K562 (cell line): ENCODE measurements around the gene GJB2. TPM values are rescaled to one million over a fixed set of nuclear protein-coding genes. Genes with fewer than 3 reads are reported as not detected.

Experiments used
- ATAC-seq: fragments of 200-7000 bp; cut with Tn5 transposase; 3 replicates; pipeline ENCODE4 v1.9.1; 2020; ENCODE audit warnings: moderate library complexity
- BruUV-seq: library from RNA; stranded (reverse); fragments of 400-500 nt; replicated peaks from 2 replicates; lab custom pipeline; 2021; lab: Mats Ljungman, UMichigan
- CTCF ChIA-PET: fragments of 300-600 bp; formaldehyde crosslinking; extraction: SDS; loops from one replicate; lab custom pipeline; 2021; ENCODE audit warnings: low intra/inter-chr PET ratio; lab: Yijun Ruan, JAX
- POLR2A ChIA-PET: fragments of 300-600, 350-650 bp; sonication (Branson Sonifier 250); formaldehyde crosslinking; extraction: SDS; loops from one replicate; lab custom pipeline; 2021; ENCODE audit warnings: antibody characterized with exemption, inconsistent platforms; lab: Yijun Ruan, JAX
- DNase-seq, 4 experiments: peaks; one replicate each; pipeline versions ENCODE4 v3.0.0 to v3.0.0-alpha.2; 2011 to 2018; ENCODE audit warnings: low spot score in 3 of 4, mixed read lengths in 3 of 4; ENCODE audit errors: extremely low read depth in 1 of 4
- FAIRE-seq: peaks from 2 replicates; lab custom pipeline; 2011; peaks lifted over from hg19 to GRCh38; lab: Jason Lieb, UNC
- H2AFZ ChIP-seq: 2 replicates; pipeline ENCODE4 v1.6.0; 2011; ENCODE audit warnings: low read depth, low read length, control low read depth, inconsistent platforms
- H3K27ac ChIP-seq: fragments of 200-600 bp; 3 replicates; pipeline ENCODE4 v1.8.0; 2011; ENCODE audit warnings: low read depth, mild to moderate bottlenecking, control low read depth, inconsistent platforms, low read length, moderate library complexity, mixed read lengths; ENCODE audit errors: extremely low read depth
- H3K27me3 ChIP-seq, 2 experiments: fragments of 300-600 bp in 1 of 2; 2 replicates in 1 of 2; 3 replicates in 1 of 2; pipeline versions ENCODE4 v1.6.0 to v1.8.0; 2011; ENCODE audit warnings: inconsistent platforms in 2 of 2, low read length in 2 of 2, mild to moderate bottlenecking in 1 of 2, mixed read lengths in 1 of 2, moderate library complexity in 1 of 2; ENCODE audit not compliant: control insufficient read depth in 2 of 2, insufficient read depth in 2 of 2
- H3K36me3 ChIP-seq: fragments of 300-600 bp; 3 replicates; pipeline ENCODE4 v1.8.0; 2011; ENCODE audit warnings: mild to moderate bottlenecking, low read length, inconsistent platforms; ENCODE audit not compliant: control insufficient read depth, insufficient read depth
- H3K4me1 ChIP-seq, 2 experiments: fragments of 200-600 bp in 1 of 2; replicated peaks in 1 of 2; 2 replicates in 1 of 2; 3 replicates in 1 of 2; pipeline versions ENCODE4 v1.5.1 to v1.8.0; 2011; ENCODE audit warnings: inconsistent platforms in 2 of 2, low read length in 2 of 2, mild to moderate bottlenecking in 1 of 2, mixed read lengths in 1 of 2, moderate library complexity in 1 of 2; ENCODE audit not compliant: control insufficient read depth in 2 of 2, insufficient read depth in 2 of 2
- H3K4me2 ChIP-seq: 2 replicates; pipeline ENCODE4 v1.6.1; 2011; ENCODE audit warnings: low read length, control low read depth, inconsistent platforms, mixed read lengths; ENCODE audit not compliant: insufficient read depth
- H3K4me3 ChIP-seq: fragments of 200-600 bp; sonication (generic), shearing (Covaris generic); 2 replicates; pipeline ENCODE4 v1.5.1; 2016; ENCODE audit warnings: control low read depth, inconsistent platforms
- H3K79me2 ChIP-seq: fragments of 200-600 bp; 3 replicates; pipeline ENCODE4 v1.8.0; 2011; ENCODE audit warnings: low read length, inconsistent platforms; ENCODE audit not compliant: control insufficient read depth, insufficient read depth
- H3K9ac ChIP-seq, 2 experiments: 2 replicates each; pipeline versions ENCODE4 v1.6.0 to v1.6.1; 2011; ENCODE audit warnings: low read depth in 2 of 2, low read length in 2 of 2, control low read depth in 1 of 2, inconsistent platforms in 1 of 2, mild to moderate bottlenecking in 1 of 2, mixed read lengths in 1 of 2; ENCODE audit not compliant: insufficient read depth in 1 of 2
- H3K9me1 ChIP-seq: one replicate; pipeline ENCODE4 v1.6.0; 2011; ENCODE audit warnings: inconsistent platforms, mild to moderate bottlenecking, low read length, moderate library complexity; ENCODE audit not compliant: control insufficient read depth, insufficient read depth
- H3K9me3 ChIP-seq: replicated peaks from 2 replicates; pipeline ENCODE4 v1.5.1; 2011; ENCODE audit warnings: low read depth, low read length, inconsistent platforms; ENCODE audit not compliant: control insufficient read depth, insufficient read depth
- H4K20me1 ChIP-seq: replicated peaks from 2 replicates; pipeline ENCODE4 v1.6.1; 2011; ENCODE audit warnings: low read length, inconsistent platforms, mixed read lengths; ENCODE audit not compliant: control insufficient read depth, insufficient read depth
- BCL6 ChIP-seq: fragments of 250-450 bp; sonication (Bioruptor Pico); IDR thresholded peaks from 2 replicates; pipeline ENCODE4 v1.4.0; 2020
- TBL1XR1 ChIP-seq, 2 experiments: IDR thresholded peaks; 2 replicates each; pipeline ENCODE4 v1.6.1; 2012; ENCODE audit warnings: improper control_type of control experiment in 2 of 2, low read length in 2 of 2, mild to moderate bottlenecking in 1 of 2
- ZNF589 ChIP-seq: fragments of 200-800 bp; sonication (Bioruptor generic); IDR thresholded peaks from 2 replicates; pipeline ENCODE4 v1.6.1; 2016; ENCODE audit warnings: low read depth, missing genetic modification characterization, missing compliant biosample characterization
- ZNF780A ChIP-seq: fragments of 250-450 bp; sonication (Bioruptor Pico); IDR thresholded peaks from 2 replicates; pipeline ENCODE4 v1.5.0; 2021; ENCODE audit warnings: mild to moderate bottlenecking
- ZSCAN29 ChIP-seq: fragments of 450-650 bp; IDR thresholded peaks from 2 replicates; pipeline ENCODE4 v1.6.1; 2017
- WGBS: fragments of 100-300 bp; shearing (Covaris generic); methylation state at CpG from one replicate; pipeline ENCODE4 v1.1.6; 2016; ENCODE audit warnings: low coverage, mixed read lengths; ENCODE audit not compliant: insufficient coverage; ENCODE audit errors: missing lambda C conversion rate; 5-methylcytosine and 5-hydroxymethylcytosine counted together
- in situ Hi-C: fragments of 300-500 bp; cut with MboI; formaldehyde crosslinking; loops from 4 replicates; pipeline ENCODE4 v1.15.0; 2018; ENCODE audit warnings: inconsistent platforms, mixed read lengths
- intact Hi-C: fragments of 100-400 bp; cut with micrococcal nuclease; formaldehyde crosslinking; loops from 2 replicates; pipeline ENCODE4 v1.14.2; 2022
- polyA plus RNA-seq, 8 experiments: library from polyadenylated mRNA; depleted of rRNA in 4 of 8; stranded (reverse) in 5 of 8; unstranded in 3 of 8; fragments of >200 nt; fragmentation: Nextera tagmentation in 2 of 8; fragmentation: Illumina TruSeq in 1 of 8; extraction: Ambion mirVana in 2 of 8; extraction: Trizol in 1 of 8; gene quantifications; 2 replicates each; pipeline versions ENCODE4 v1.2.1 to v1.2.3, GENCODE V29; 2011 to 2014; ENCODE audit warnings: inconsistent platforms in 1 of 8, missing spikeins in 1 of 8
- total RNA-seq, 7 experiments: library from RNA; depleted of rRNA in 6 of 7; stranded (reverse); fragments of >200 nt in 6 of 7; fragmentation: Illumina TruSeq in 2 of 7; extraction: Trizol in 2 of 7; gene quantifications; 2 replicates each; pipeline versions ENCODE4 v1.2.1 to v1.2.3, GENCODE V29; 2011 to 2021; ENCODE audit warnings: low replicate concordance in 1 of 7

The GJB2 gene
- total and polyA plus RNA-seq, 9 of the 15 experiments (the other 6 are each of a cell fraction or from before 2014, with no cell fraction given): not detected

DNA sequence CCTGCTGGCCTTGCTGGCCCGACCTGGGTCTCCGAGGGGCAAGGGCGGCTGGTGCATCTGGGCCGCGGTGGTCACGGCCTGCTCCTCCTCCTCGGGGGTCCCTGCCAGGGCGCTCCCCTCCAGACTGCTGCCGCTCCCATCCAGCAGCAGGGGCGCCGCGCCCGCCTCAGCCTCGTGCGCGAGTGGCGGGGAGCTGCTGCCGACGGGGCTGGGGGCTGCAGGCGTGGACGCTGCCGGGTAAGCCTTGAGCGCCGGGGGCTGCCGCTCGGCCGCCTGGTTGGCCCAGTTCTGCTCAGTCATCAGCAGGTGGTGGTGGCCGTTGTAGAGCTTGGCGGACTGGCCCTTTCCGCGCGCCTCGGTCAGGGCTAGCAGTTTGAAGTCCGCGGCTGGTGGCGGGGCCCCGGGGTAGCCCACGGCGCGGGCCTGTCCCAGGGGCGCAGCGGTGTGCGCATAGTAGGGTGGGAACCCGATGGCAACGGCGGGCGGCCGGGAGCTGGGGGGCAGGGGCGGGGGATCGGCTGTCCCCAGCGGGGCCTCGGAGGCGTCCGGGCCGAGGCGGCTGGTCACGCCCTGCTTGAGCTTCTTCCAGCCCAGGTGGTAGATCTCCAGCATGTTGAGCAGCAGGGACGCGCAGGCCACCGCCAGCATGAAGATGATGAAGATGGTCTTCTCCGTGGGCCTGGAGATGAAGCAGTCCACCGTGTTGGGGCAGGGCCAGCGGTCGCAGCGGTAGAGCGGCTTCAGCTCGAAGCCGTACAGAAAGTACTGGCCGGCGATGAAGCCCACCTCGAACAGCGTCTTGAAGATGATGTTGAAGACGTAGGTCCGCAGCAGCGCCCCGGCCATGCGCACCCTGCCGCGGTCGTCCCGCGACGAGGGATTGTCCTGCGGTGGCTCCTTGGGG is 50.5 kb downstream of the GJB2 start:
- H3K4me2 ChIP-seq: no peak overlapping the region
- CTCF ChIA-PET: no interaction called here
- 54% methylated on average over 13 of the region's 84 CpGs for WGBS
- DNase-seq (no peak), FAIRE-seq (no peak), ATAC-seq (no peak)
- H3K4me3 ChIP-seq: no peak overlapping the region
- H3K9me3 ChIP-seq: no peaks in the 10 kb centered on the region
- H3K27ac ChIP-seq: no peak overlapping the region
- H3K79me2 ChIP-seq: no peaks in the 10 kb centered on the region
- POLR2A ChIA-PET: interaction anchor here (0.7 kb wide), 1 partner anchor 10 kb away, joined by 3 read pairs; no protein-coding TSS in a partner anchor
- peaks cover 0 to 7% of the 10 kb centered on the region in 2 experiments; a peak in 2 of 5 replicates for H3K4me1 ChIP-seq
- H3K9me1 ChIP-seq: no peaks in the 10 kb centered on the region
- H4K20me1 ChIP-seq: 0 out of 2 replicates have a peak, but pooled peaks cover 5% of the 10 kb centered on the region
- TF ChIP-seq ZNF780A (CRISPR knock-in tag): no peak
- no peak for TF ChIP-seq TBL1XR1 (IDR thresholded peaks at IDR 0.05; ENCODE audit: low read length in 2 of 2)
- no peak for TF ChIP-seq ZNF589
- TF ChIP-seq ZSCAN29: no peak
- no peak for TF ChIP-seq BCL6 (CRISPR knock-in tag)
- no peak overlapping the region for H3K9ac ChIP-seq
- intact Hi-C loops (no loop called here), in situ Hi-C loops (no loop called here)
- BruUV-seq: no TSS peak
- no peaks in the 10 kb centered on the region for H3K36me3 ChIP-seq
- H2AFZ ChIP-seq: no peak overlapping the region
- H3K27me3 ChIP-seq: peaks cover 9 to 48% of the 10 kb centered on the region in 2 experiments; a peak in 3 of 5 replicates
